Measurements from ENCODE around the gene PLEKHF1. TPM values are rescaled to one million over a fixed set of nuclear protein-coding genes. Genes with fewer than 3 reads are reported as not detected.
"Not testable (repeated sequence)": the region's sequence is repeated elsewhere in the genome, so short reads cannot be mapped to it uniquely, and the experiment has no call there.

PLEKHF1 gene
- total and polyA plus RNA-seq, 8 donors, result 2.1 to 9.3 (median 4.4) TPM

GRCh38 chr19:29670255-29670654, 5.0 kb downstream of the PLEKHF1 start:
- Histone ChIP-seq H3K4me1 (peaks cover 0 to 14% (median 0%) of the 10 kb centered on the region in 3 donors), H3K4me3 (no peak overlapping the region), H3K27ac (no peak overlapping the region), H3K9me3 (no peaks in the 10 kb centered on the region), H3K27me3 (no peaks in the 10 kb centered on the region), H3K36me3 (peaks cover 0 to 14% (median 5%) of the 10 kb centered on the region in 3 donors)
- intact Hi-C loops (cut with DNase I), result loop anchor here in 1 of 3 donors (10.0 kb wide), 1 partner anchor 55 kb away; no protein-coding TSS in a partner anchor
- ATAC-seq (no peak), FAIRE-seq (no peak), DNase-seq (no peak)
- 85 to 95% methylated on average over 5 of the region's 5 CpGs for WGBS, 2 donors
- no peak for TF ChIP-seq CTCF (IDR thresholded peaks at IDR 0.05)

GRCh38 chr19:29671026-29671392, 5.7 kb downstream of the PLEKHF1 start:
- not testable (repeated sequence) for H3K9me3 ChIP-seq, ATAC-seq, H3K4me3 ChIP-seq, DNase-seq, H3K27me3 ChIP-seq, FAIRE-seq
- intact Hi-C loops (cut with DNase I), result loop anchor here in 1 of 3 donors (10.0 kb wide), 1 partner anchor 56 kb away; no protein-coding TSS in a partner anchor
- H3K36me3 ChIP-seq, result peaks cover 0 to 19% (median 5%) of the 10 kb centered on the region in 3 donors
- peaks cover 0 to 14% (median 0%) of the 10 kb centered on the region in 3 donors for H3K4me1 ChIP-seq
- WGBS, 2 donors, result 57 to 61% methylated on average over 6 of the region's 6 CpGs
- peak overlapping the region in 3 of 4 donors; percentile 8 to 22 (median 19) for H3K27ac ChIP-seq

GRCh38 chr19:29671393-29672160, 6.3 kb downstream of the PLEKHF1 start:
- peak overlapping the region in 2 of 4 donors; percentile 19 to 22 for H3K27ac ChIP-seq
- H3K4me1 ChIP-seq, result peaks cover 0 to 14% (median 0%) of the 10 kb centered on the region in 3 donors
- TF ChIP-seq CTCF (IDR thresholded peaks at IDR 0.05), result peak in 1 of 4 donors; percentile 7
- intact Hi-C loops (cut with DNase I), result loop anchor here in 1 of 3 donors (10.0 kb wide), 1 partner anchor 57 kb away; no protein-coding TSS in a partner anchor
- H3K27me3 ChIP-seq, result no peaks in the 10 kb centered on the region
- ATAC-seq (peak; percentile 32 to 75 (median 62)), DNase-seq (peak in 1 of 6 donors; percentile 77), FAIRE-seq (no peak)
- no peaks in the 10 kb centered on the region for H3K9me3 ChIP-seq
- no peak overlapping the region for H3K4me3 ChIP-seq
- 35 to 37% methylated on average over 12 of the region's 12 CpGs for WGBS, 2 donors
- H3K36me3 ChIP-seq, result peaks cover 0 to 23% (median 5%) of the 10 kb centered on the region in 3 donors

- WGBS, 2 donors, result 83 to 89% methylated on average over 8 of the region's 8 CpGs
- Histone ChIP-seq H3K36me3 (peaks cover 0 to 23% (median 5%) of the 10 kb centered on the region in 3 donors), H3K27ac (peak overlapping the region in 2 of 4 donors; percentile 13 to 22), H3K4me3 (no peak overlapping the region), H3K27me3 (no peaks in the 10 kb centered on the region), H3K4me1 (peaks cover 0 to 7% (median 0%) of the 10 kb centered on the region in 3 donors), H3K9me3 (no peaks in the 10 kb centered on the region)
- DNase-seq (no peak), FAIRE-seq (no peak), ATAC-seq (no peak)
- TF ChIP-seq CTCF (IDR thresholded peaks at IDR 0.05), result no peak
- intact Hi-C loops (cut with DNase I), result loop anchor here in 1 of 3 donors (10.0 kb wide), 1 partner anchor 58 kb away; no protein-coding TSS in a partner anchor
These were observed 7.2 kb downstream of the PLEKHF1 start for GRCh38 chr19:29672319-29672932.

GRCh38 chr19:29672933-29673336, 7.7 kb downstream of the PLEKHF1 start:
- no peak for TF ChIP-seq CTCF (IDR thresholded peaks at IDR 0.05)

More at GRCh38 chr19:29672933-29673336, 7.7 kb downstream of the PLEKHF1 start:
- Histone ChIP-seq H3K27me3 (no peaks in the 10 kb centered on the region), H3K36me3 (peaks cover 0 to 23% (median 5%) of the 10 kb centered on the region in 3 donors), H3K9me3 (no peaks in the 10 kb centered on the region), H3K4me1 (peaks cover 0 to 2% (median 0%) of the 10 kb centered on the region in 3 donors), H3K4me3 (no peak overlapping the region), H3K27ac (no peak overlapping the region)
- WGBS, 2 donors, result 84 to 90% methylated on average over 11 of the region's 11 CpGs
- intact Hi-C loops (cut with DNase I), result loop anchor here in 1 of 3 donors (10.0 kb wide), 1 partner anchor 58 kb away; no protein-coding TSS in a partner anchor
- peak in 1 of 4 donors; percentile 7 for ATAC-seq
- no peak for FAIRE-seq
- peak in 1 of 6 donors; percentile 44 for DNase-seq

Data from pancreas (tissue), 10 donors.